Ishikawa (cell line): Measurements from ENCODE around the gene TUBGCP2.

ENCODE experiments used
- CEBPB ChIP-seq: IDR thresholded peaks from 2 replicates; pipeline ENCODE4 v1.6.1; 2012
- CREB1 ChIP-seq: IDR thresholded peaks from 2 replicates; pipeline ENCODE4 v1.6.1; 2012; ENCODE audit warnings: low read depth
- EGR1 ChIP-seq: IDR thresholded peaks from 2 replicates; pipeline ENCODE4 v1.6.1; 2012
- EP300 ChIP-seq: IDR thresholded peaks from 2 replicates; pipeline ENCODE4 v1.6.1; 2012; ENCODE audit warnings: borderline replicate concordance
- FOXM1 ChIP-seq: IDR thresholded peaks from 2 replicates; pipeline ENCODE4 v1.6.1; 2012; ENCODE audit warnings: low read depth, borderline replicate concordance
- MAX ChIP-seq: IDR thresholded peaks from 2 replicates; pipeline ENCODE4 v1.6.1; 2012
- NFIC ChIP-seq: IDR thresholded peaks from 2 replicates; pipeline ENCODE4 v1.6.1; 2012
- RAD21 ChIP-seq: IDR thresholded peaks from 2 replicates; pipeline ENCODE4 v1.6.1; 2012; ENCODE audit warnings: low read depth
- REST ChIP-seq: IDR thresholded peaks from 2 replicates; pipeline ENCODE4 v1.6.1; 2012; ENCODE audit warnings: low read depth, mild to moderate bottlenecking
- TAF1 ChIP-seq: IDR thresholded peaks from 2 replicates; pipeline ENCODE4 v1.6.1; 2012; ENCODE audit warnings: low read depth, mild to moderate bottlenecking
- TCF12 ChIP-seq: IDR thresholded peaks from 2 replicates; pipeline ENCODE4 v1.6.1; 2012; ENCODE audit warnings: low read depth
- TEAD4 ChIP-seq: IDR thresholded peaks from 2 replicates; pipeline ENCODE4 v1.6.1; 2012
- USF1 ChIP-seq: IDR thresholded peaks from 2 replicates; pipeline ENCODE4 v1.6.1; 2012
- YY1 ChIP-seq: IDR thresholded peaks from 2 replicates; pipeline ENCODE4 v1.6.1; 2012; ENCODE audit warnings: low read depth
- ZBTB7A ChIP-seq: IDR thresholded peaks from 2 replicates; pipeline ENCODE4 v1.6.1; 2012; ENCODE audit warnings: low read depth

TUBGCP2 gene

GRCh38 chr10:133257489-133258065 is 51.1 kb downstream of the TUBGCP2 start:
- TF ChIP-seq EP300 (no peak), MAX (peak; percentile 67), ZBTB7A (no peak), CREB1 (no peak), EGR1 (no peak), REST (no peak), RAD21 (peak; percentile 58), CEBPB (no peak), NFIC (no peak)

GRCh38 chr10:133255323-133255722 is 53.3 kb downstream of the TUBGCP2 start:
- TF ChIP-seq CREB1 (no peak), USF1 (no peak), TEAD4 (no peak), YY1 (no peak), NFIC (no peak), FOXM1 (no peak), TCF12 (no peak)

- TF ChIP-seq TAF1 = no peak
- no peak for TF ChIP-seq EP300
- no peak for TF ChIP-seq EGR1
- no peak for TF ChIP-seq FOXM1
- no peak for TF ChIP-seq TCF12
- no peak for TF ChIP-seq YY1
- no peak for TF ChIP-seq REST
- no peak for TF ChIP-seq USF1
- TF ChIP-seq MAX = no peak
- TF ChIP-seq CEBPB = no peak
- no peak for TF ChIP-seq RAD21
- TF ChIP-seq ZBTB7A = no peak
- TF ChIP-seq TEAD4 = no peak
These were observed 54.1 kb downstream of the TUBGCP2 start for GRCh38 chr10:133254421-133255120.

- TF ChIP-seq ZBTB7A (no peak), TAF1 (no peak), USF1 (no peak), TCF12 (no peak), MAX (no peak), YY1 (no peak), NFIC (no peak), REST (no peak), EP300 (no peak), CREB1 (no peak), RAD21 (no peak), CEBPB (no peak), EGR1 (no peak), FOXM1 (no peak), TEAD4 (no peak)
These were observed 55.2 kb downstream of the TUBGCP2 start for GRCh38 chr10:133253361-133253955.
